ENCODE results near the gene TMEM167A. TPM values are rescaled to one million over a fixed set of nuclear protein-coding genes. Genes with fewer than 3 reads are reported as not detected.

Gene TMEM167A
- polyA plus RNA-seq, 3 donors = 50.3 to 337 (median 288) TPM

- no peak overlapping the region for H3K27ac ChIP-seq (ENCODE audit: low read depth in 1 of 2, low read length in 2 of 2)
- no peaks in the 10 kb centered on the region for H3K27me3 ChIP-seq (ENCODE audit: control insufficient read depth in 2 of 2, insufficient read depth in 2 of 2, low read length in 2 of 2)
- no peak overlapping the region for H3K4me3 ChIP-seq (replicated peaks in 1 of 3; ENCODE audit: low read depth in 2 of 3, low read length in 3 of 3)
- no peaks in the 10 kb centered on the region for H3K4me1 ChIP-seq (ENCODE audit: control insufficient read depth in 1 of 2, insufficient read depth in 2 of 2, low read length in 2 of 2)
- no peaks in the 10 kb centered on the region for H3K79me2 ChIP-seq (ENCODE audit: insufficient read depth, low read length)
- H4K20me1 ChIP-seq (ENCODE audit: insufficient read depth, low read length) = no peaks in the 10 kb centered on the region
- H3K9ac ChIP-seq (ENCODE audit: insufficient read depth, low read length, poor library complexity, severe bottlenecking) = no peak overlapping the region
- no peaks in the 10 kb centered on the region for H3K9me3 ChIP-seq (replicated peaks in 1 of 2; ENCODE audit: control insufficient read depth in 1 of 2, insufficient read depth in 1 of 2, low read length in 2 of 2)
- no peak for DNase-seq
- Mint-ChIP-seq H3K36me3 (peaks cover 0 to 2% of the 10 kb centered on the region in 2 donors), H3K4me1 (no peaks in the 10 kb centered on the region), H3K27me3 (ENCODE audit: low read depth in 3 of 3) (peaks cover 0 to 5% (median 1%) of the 10 kb centered on the region in 3 donors), H3K4me3 (no peak overlapping the region), H3K9me3 (no peaks in the 10 kb centered on the region), H3K27ac (no peak overlapping the region)
- no peak overlapping the region for H3K4me2 ChIP-seq (replicated peaks; ENCODE audit: extremely low read depth, low read length, poor library complexity, severe bottlenecking)
- H3K36me3 ChIP-seq (replicated peaks in 1 of 2; ENCODE audit: control insufficient read depth in 1 of 2, insufficient read depth in 2 of 2, low read length in 2 of 2) = no peaks in the 10 kb centered on the region
- TF ChIP-seq CTCF (IDR thresholded peaks at IDR 0.05) = no peak
- no peak overlapping the region for H2AFZ ChIP-seq (ENCODE audit: insufficient read depth, low read depth, low read length, poor library complexity, severe bottlenecking)
- intact Hi-C loops (cut with micrococcal nuclease) = no loop called here
- 91% methylated on average over 3 of the region's 5 CpGs for WGBS (ENCODE audit: insufficient coverage)
Observed at GRCh38 chr5:83035373-83036100, 41.7 kb downstream of the TMEM167A start.

- Mint-ChIP-seq H3K4me3 (no peak overlapping the region), H3K27me3 (ENCODE audit: low read depth in 3 of 3) (peaks cover 0 to 5% (median 1%) of the 10 kb centered on the region in 3 donors), H3K9me3 (peaks cover 0 to 5% (median 0%) of the 10 kb centered on the region in 7 donors), H3K36me3 (peaks cover 0 to 2% of the 10 kb centered on the region in 2 donors), H3K27ac (no peak overlapping the region), H3K4me1 (no peaks in the 10 kb centered on the region)
- Histone ChIP-seq H3K4me1 (ENCODE audit: control insufficient read depth in 1 of 2, insufficient read depth in 2 of 2, low read length in 2 of 2) (no peaks in the 10 kb centered on the region), H3K4me2 (replicated peaks; ENCODE audit: extremely low read depth, low read length, poor library complexity, severe bottlenecking) (no peak overlapping the region), H3K27me3 (ENCODE audit: control insufficient read depth in 2 of 2, insufficient read depth in 2 of 2, low read length in 2 of 2) (no peaks in the 10 kb centered on the region), H3K4me3 (replicated peaks in 1 of 3; ENCODE audit: low read depth in 2 of 3, low read length in 3 of 3) (no peak overlapping the region), H3K27ac (ENCODE audit: low read depth in 1 of 2, low read length in 2 of 2) (no peak overlapping the region), H2AFZ (ENCODE audit: insufficient read depth, low read depth, low read length, poor library complexity, severe bottlenecking) (no peak overlapping the region), H3K9ac (ENCODE audit: insufficient read depth, low read length, poor library complexity, severe bottlenecking) (no peak overlapping the region), H3K9me3 (replicated peaks in 1 of 2; ENCODE audit: control insufficient read depth in 1 of 2, insufficient read depth in 1 of 2, low read length in 2 of 2) (no peaks in the 10 kb centered on the region), H3K36me3 (replicated peaks in 1 of 2; ENCODE audit: control insufficient read depth in 1 of 2, insufficient read depth in 2 of 2, low read length in 2 of 2) (no peaks in the 10 kb centered on the region), H4K20me1 (ENCODE audit: insufficient read depth, low read length) (no peaks in the 10 kb centered on the region), H3K79me2 (ENCODE audit: insufficient read depth, low read length) (no peaks in the 10 kb centered on the region)
- no peak for TF ChIP-seq CTCF (IDR thresholded peaks at IDR 0.05)
- DNase-seq = no peak
- intact Hi-C loops (cut with micrococcal nuclease) = no loop called here
- no CpG with 5 or more reads among the region's 4 CpGs for WGBS (ENCODE audit: insufficient coverage)
Observed at GRCh38 chr5:83034528-83035207, 42.5 kb downstream of the TMEM167A start.

Measured in CD14-positive monocyte (primary cell).